Dermis microvascular lymphatic vessel endothelial cell (primary cell): ENCODE measurements around the gene TM7SF3. TPM values are rescaled to one million over a fixed set of nuclear protein-coding genes. Genes with fewer than 3 reads are reported as not detected.
A peak's percentile ranks its signal among the peaks of the same experiment; 100 is the strongest.

Experiments
- DNase-seq, 2 donors: peaks; one replicate each; pipeline versions ENCODE4 v3.0.0 to v3.0.0-alpha.2; 2010; ENCODE audit warnings: low read depth in 2 of 2
- total RNA-seq: library from RNA; depleted of rRNA; stranded (reverse); fragments of >200 nt; gene quantifications from 2 replicates; pipeline ENCODE4 v1.2.1, GENCODE V29; 2014

Gene TM7SF3
- total RNA-seq, 1 donor from 2014 or later = 128 TPM

DNA sequence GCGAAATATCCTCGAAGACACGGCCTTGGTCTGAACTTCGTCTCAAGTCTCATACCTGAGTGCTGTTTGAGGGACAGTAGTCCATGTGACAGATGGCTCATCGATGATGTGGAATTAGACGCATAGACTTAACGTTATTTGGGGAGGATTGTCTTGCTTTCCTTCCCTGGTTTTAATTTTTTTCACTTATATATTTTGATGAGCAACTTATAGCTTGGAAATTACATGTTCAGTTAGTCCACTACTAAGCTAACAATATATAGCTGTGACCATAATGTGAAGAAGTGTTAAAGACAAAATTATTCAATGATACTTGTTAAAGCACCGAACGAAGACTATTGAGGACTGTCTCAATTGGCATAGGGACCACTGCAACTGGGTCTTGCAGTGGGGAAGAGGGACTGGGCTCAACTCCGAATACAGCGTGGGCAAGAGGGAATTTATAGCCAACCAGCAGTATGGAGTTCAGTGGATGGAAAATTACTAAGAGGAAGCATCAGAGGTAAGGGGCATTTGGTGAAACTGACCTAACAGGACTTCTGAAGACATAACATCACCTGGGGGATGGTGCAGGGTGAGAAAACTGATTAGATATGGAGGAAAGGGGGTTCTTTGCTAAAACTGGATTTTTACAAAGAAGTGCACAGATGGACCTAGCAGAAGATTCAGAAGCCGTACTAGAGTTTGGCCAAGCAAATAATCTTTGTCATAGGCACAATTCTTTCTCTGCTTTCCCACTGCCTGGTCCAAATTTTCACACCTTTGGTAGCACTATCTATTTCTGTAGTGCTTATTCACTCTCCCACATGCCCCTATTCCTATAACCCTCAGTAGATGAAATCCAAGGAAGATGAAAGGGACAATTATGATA lies 910 bp upstream of the TM7SF3 start:
- DNase-seq = no peak

DNA sequence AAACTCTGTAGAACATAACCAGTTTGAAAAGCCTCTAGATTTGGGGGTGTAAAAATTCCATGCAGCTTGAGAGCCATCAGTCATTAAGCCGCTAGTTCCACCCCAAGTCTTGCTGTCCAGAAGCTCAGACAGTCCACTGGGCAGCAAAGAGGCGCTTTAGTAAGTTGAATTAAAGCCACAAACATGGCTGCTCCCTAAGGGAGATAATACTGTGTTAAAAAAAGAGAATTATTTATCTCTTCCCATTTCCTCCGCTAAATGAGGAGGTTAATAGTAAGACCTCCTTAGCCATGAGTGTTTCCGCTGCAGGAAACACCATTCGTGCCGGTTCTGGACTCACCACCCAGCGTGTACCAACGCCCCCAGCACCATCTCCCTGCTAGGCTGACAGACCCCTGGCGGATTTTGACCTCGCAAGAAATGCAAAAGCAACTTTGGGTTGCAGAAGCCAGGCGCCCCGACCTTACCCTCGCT lies 536 bp downstream of the TM7SF3 start:
- peak in 1 of 2 donors; percentile 53 for DNase-seq

DNA sequence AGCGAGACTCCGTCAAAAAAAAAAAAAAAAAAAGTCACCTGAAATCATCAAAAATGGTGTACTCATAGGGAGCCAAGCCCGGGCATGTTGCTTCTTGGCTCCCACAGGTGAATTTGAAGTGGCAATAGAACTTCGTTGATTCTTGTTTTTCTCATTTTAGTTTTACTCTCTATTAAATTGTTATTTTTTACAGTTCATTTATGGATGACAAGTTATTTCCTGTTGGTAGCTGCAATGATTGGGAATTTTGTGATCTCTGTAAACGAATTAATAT lies 1.3 kb downstream of the TM7SF3 start:
- no peak for DNase-seq

DNA sequence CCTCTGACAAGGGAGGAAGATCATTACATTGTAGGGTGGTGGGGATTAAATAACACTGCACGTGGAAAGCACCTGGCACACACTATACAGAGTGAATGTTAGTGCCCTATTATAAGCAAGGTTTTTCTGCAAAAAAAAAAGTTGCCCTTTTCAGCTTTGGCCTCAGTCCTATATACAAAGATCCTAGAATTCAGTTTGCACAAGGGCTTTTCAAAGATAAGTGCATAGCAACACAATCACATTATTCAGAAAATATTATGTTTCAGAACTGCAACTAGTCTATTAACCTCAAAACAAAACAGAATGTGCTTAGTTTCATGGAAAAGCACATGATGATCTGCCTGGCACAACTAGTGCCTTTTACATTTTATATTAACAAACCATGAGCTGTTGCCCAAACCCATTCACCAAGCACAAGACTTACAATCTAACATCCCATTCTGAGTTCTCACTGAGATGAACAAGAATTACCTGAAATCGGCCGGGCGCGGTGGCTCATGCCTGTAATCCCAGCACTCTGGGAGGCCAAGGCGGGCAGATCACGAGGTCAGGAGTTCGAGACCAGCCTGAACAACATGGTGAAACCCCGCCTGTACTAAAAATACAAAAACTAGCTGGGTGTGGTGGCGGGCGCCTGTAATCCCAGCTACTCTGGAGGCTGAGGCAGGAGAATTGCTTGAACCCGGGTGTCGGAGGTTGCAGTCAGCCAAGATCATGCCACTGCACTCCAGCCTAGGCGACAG lies 1.8 kb downstream of the TM7SF3 start:
- DNase-seq = no peak

DNA sequence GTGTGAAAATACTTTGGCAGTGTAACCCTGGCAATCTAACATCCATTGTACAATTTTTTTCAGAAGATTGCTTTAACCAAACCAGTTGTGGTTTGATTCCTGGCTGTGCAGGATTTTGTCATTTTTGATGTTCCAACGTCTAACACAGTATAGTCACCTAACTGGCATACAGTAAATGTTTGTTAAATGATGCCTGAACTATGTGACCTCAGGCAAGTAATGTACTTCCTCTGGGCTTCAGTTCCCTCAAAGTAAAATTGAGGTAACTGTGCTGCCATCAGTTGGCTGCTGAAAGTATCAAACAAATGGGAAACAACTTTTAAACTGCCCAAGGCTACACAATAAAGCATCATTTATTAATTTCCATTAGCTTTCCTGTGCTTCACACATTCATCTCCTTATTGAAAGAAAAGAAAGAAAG lies 4.3 kb downstream of the TM7SF3 start:
- DNase-seq = no peak

DNA sequence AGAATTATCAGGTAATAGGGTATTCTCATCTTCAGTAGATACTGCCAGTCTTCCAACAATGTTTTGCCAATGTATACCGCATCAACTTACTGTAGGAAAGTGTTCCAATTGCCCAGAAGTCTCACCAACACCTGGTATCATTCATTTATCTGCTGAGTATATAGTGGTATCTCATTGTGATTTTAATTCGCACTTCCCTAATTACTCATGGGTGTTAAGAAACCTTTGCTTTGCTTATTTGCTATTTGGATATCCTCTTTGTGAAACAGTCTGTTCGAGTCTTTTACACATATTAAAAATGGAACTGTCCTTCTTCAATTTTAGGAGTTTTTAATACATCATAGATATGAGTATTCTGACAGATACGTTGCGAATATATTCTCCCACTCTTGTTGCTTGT lies 6.1 kb downstream of the TM7SF3 start:
- DNase-seq = no peak

DNA sequence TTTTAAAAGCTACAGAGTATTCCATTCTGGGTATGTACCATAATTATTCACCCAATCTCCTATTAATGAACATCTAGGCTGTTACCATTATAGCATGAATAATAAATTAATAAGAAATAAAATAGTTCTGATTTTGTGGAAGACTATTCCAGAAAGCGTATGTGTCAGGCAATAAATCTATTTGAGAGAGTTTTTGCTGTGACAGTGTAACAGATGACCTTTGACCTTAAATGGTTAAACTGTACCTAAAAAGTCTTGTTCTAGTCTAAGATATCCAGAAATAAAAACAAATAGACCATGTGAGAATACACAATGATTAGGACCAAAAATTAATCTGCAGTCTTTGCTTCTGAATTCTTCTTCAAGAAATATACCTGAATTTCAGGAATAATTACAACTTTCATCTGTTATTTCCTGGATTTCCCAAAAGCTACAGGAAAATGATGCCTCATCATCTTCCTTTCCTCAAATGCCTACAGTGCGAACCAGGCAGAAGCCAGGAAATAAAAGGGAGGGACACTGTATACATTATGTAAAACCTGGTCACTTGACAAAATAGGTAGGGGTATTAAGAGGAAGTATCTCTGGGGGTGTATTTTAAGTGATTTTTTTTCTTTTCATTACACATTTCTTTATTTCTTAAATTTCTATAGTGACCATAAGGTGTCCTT lies 7.3 kb downstream of the TM7SF3 start:
- DNase-seq = no peak

DNA sequence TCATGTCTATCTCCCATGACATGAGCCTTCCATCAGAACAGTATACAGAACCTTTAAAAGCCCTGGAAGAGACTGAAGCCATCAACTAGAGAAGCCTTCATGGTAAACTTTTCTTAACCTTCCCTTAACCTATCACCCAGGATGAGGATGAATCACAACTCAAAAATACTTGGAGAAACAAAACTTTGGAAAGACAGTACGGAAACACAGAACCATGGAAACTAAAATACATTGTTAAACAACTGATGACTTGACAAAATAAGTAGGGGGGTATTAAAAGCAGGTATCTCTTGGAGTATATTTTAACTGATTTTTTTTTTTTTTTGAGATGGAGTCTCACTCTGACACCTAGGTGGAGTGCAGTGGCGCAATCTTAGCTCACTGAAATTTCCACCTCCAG lies 8.7 kb downstream of the TM7SF3 start:
- DNase-seq = no peak

DNA sequence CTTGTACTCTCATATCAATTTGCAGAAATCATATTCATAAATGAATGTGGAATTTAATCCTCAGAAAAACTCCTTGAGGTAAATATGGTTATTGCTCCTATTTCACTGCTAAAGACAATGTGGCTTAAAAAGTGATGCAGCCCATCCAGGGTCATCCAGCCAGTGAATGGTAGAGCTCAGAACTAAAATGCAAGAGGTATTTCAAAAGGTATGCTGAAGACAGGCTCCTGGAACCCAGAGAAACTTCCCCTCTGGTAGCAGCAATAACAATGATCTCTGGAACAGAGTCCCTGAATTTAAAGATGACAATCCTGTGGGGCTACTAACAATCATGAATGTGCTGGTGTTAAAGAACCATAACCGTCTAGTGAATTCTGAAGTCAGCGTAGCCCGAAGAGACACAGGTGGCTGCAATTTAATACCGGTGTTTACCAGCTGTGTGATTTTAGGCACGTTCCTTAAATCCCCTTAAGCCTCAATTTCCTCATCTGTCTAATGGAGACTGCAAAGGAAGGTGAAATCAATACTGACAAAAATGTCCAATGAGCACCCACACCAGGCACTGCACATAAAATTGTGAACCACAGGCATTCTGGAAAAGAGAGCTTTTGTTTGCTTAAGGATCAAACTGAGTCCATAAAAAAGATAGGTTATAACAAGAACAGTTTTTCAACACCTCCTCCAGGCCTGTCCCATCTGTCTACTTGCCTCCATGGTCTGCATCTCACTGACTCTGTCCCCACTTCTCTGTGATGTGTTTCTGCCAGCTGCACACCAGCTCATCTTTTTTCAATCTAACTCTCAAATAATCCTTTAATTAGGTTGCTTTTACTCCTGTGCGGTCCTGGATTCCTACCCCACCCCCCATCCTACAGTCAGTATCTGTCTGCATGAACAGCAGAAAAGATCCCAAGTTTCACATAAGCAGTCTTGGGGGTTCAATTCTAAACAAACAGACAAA lies 10.5 kb downstream of the TM7SF3 start:
- DNase-seq = no peak

DNA sequence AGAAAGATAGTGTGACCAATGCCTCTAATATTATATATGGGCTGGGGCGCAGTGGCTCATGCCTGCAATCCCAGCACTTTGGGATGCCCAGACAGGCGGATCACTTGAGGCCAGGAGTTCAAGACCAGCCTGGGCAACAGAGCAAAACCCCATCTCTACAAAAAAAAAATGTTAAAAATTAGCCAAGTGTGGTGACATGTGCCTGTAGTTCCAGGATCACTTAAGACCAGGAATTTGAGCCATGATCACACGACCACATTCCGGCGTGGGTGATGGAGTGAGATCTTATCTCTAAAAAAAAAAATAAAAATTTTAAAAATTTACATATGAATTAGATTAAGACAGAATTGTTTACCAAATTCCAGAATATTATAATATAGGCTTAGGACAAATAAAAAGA lies 12.0 kb downstream of the TM7SF3 start:
- DNase-seq = no peak

DNA sequence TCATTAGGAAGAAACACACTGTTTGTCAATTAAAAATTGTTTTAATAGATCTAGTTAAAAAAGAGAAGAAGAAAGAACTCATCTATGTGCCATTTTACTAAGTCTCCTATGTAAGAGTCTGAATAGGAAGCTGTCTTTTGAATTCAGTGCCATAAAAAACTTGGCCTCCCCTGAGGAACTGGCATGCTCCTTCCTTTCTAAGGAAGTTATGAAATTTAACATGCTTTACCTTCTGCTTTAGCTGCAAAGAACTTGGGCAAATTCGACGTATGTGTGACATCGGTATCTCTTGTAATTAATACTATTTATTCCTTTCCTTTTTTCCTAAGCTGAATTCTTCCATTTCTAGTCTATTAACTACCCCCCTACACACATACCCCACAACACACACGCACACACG lies 12.5 kb downstream of the TM7SF3 start:
- DNase-seq = no peak

DNA sequence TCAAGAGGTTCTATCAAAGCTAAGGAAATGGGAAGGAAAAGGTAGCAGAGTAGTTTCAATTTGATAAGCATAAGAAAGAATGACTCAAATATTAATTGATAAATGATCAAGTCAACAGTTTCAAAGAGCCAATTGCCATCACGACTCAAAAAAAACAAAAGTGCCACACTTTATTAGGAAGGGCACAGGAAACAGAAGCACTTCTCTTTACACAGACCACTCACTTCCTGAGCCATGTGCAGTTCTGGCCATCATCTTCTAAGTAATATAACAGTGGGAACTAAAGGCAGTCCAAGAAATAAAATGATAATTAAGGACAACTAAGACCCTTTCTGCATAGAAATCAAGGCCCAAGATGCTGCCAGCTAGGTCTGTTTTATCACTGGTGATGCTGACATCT lies 13.2 kb downstream of the TM7SF3 start:
- DNase-seq = peak in 1 of 2 donors; percentile 21

DNA sequence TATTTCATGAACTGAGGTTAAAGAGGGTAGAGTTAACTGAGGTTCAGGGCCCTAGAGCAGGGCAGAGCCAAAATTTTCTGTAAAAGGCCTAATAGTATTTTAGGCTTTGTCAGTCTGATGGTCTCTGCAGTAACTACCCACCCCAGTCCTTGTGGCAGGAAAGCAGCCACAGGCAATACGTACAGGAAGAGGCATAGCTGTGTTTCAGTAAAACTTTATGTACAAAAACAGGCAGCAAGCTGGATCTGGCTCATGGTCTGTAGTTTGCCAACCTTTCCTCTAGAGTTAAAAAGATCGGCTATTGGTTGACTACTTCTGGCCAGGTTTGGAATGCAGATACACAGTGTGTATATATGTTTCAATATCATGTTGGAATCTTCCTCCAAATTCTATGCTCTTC lies 17.2 kb downstream of the TM7SF3 start:
- DNase-seq = no peak

DNA sequence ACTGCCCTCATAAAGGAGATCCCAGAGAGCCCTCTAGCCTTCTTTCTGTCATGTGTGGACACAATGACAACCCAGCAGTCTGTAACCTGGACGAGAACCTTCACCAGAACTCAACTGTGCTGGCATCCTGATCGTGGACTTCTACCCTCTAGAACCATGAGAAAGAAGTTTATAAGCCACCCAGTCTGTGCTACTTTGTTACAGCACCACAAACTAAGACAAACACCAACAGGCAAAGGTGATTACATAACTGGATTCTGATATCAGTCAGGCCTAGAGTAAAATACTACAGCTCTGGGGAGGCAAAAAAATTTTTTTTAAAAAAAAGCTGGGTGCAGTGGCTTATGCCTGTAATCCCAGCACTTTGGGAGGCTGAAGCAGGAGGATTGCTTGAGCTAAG lies 18.5 kb downstream of the TM7SF3 start:
- no peak for DNase-seq

DNA sequence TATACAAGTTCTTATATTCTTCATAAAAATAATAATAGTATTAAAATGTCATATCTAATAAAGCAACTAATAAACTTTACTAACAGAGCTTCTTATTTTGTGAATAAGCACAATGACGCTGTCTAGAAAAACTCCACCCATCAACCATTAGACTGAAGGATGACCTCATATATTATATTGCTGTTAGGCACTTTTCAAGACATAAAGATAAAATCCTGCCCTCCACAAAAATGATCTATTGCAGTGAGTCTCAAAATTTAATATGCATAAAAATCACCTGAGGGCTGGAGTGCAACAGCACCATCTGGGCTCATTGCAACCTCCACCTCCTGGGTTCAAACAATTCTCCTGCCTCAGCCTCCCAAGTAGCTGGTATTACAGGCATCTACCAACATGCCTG lies 20.1 kb downstream of the TM7SF3 start:
- no peak for DNase-seq

DNA sequence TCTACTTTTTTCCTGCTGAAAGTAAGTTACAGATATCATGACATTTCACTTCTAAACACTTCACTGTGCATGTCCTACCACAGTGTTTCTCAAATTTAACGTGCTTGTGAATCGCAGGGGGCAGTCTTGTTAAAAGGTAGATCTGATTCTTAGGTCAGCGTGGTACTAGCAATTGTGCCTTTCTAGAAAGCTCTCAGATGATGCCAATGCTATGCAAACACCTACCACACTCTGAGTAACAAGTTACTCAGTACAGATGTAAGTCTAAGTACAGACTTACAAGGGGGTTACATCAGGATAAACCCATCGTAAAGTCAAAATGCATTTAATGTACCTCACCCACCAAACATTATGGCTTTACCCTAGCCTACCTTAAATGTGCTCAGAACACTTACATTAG lies 22.4 kb downstream of the TM7SF3 start:
- DNase-seq = no peak

DNA sequence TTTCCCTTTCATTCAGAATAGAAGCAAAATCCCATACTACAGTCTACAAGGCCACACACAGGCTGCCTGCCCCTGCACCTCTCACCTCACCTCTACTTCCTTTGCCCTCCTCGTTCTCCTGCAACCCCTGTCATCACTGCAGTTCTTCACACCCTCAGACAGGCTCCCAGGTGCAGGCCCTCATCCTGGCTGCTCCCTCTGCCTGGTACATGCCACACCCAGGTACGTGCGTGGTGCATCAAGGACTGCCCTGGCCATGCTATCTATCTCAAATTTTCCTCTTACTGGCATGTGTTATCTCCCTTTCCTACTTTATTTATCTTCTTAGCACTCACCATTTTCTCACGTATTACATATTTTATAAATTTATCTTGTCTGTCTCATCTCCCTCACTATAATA lies 24.3 kb downstream of the TM7SF3 start:
- DNase-seq = no peak

DNA sequence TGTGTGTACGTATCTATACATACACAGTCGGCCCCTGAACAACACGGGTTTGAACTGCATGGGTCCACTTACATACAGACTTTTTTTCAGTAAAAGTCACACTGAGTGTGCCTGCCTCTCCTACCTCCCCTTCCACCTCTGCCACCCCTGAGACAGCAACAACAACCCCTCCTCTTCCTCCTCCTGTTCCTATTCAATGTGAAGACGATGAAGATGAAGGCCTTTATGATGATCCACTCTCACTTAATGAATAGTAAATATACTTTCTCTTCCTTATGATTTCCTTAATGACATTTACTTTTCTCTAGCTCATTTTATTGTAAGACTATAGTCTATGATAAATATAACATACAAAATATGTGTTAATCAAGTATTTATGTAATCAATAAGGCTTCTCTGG lies 25.5 kb downstream of the TM7SF3 start:
- DNase-seq = no peak

DNA sequence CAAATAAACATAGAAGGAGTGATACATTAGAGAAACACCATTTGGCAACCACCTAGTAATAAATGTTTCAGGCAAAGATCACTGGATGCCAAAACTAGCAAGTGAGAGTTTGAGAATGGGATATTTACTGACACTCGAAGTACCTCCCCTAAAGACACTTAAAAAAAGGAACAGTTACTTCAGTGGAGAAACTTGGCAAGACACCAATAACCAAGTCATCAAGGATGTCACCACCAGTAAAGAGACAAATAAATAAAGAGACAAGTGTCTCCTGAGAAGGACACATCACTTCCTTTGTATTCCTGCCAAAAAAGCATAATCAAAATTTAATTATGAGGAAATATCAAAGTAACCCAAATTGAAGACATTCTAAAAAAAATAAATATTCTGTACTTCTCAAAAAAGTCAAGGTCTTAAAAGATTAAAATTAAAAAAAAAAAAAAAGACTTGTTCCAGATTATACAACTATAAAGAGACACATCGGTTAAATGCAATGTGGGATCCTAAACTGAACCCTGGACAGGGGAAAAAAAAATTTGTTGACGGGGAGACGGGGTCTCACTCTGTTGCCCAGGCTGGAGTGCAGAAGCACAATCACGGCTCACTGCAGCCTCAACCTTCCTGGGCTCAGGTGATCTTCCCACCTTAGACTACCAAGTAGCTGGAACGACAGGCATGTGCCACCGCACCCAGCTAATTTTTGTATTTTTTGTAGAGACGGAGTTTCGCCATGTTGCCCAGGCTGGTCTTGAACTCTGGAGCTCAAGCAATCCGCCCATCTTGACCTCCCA lies 26.4 kb downstream of the TM7SF3 start:
- DNase-seq = peak in 1 of 2 donors; percentile 21

DNA sequence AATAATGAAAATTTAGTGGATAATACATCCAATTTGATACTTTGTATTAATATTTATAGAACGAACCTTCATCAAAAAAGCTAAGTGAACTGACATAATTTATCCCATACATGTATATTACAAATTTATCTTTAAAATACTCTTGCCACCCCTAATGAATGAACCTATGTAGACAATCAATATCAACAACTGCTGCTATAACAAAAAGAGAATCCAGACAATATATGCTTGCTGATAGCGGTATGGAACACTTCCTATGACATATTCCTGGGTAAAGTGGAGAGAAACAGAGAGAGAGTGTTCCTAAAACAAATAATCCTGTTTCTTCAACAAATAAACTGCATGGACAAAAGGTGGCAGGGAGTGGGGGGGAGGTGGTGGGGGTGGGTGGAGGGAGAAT lies 31.3 kb downstream of the TM7SF3 start:
- no peak for DNase-seq

DNA sequence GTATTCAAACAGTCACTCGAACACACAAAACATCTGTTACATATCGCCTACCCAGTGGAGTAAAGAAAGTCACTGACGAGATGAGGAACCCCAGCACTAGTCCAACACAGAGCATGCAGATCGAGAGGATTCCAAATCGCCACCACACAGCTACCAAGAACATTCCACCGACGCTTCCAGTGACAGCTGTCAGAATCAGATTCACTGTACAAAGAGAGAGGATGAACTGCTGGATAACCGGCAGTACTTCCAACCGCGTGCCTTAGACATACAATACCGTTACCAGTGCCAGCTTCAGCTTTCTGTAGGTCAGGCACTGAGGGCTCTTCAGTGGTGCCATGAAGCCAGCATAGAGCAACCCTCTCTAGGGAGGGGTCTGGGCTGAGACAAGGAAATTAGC lies 34.5 kb downstream of the TM7SF3 start:
- DNase-seq = no peak
